ENCODE measurements around the gene MYH3. TPM values are rescaled to one million over a fixed set of nuclear protein-coding genes. Genes with fewer than 3 reads are reported as not detected.
"Not testable (repeated sequence)": the region's sequence is repeated elsewhere in the genome, so short reads cannot be mapped to it uniquely, and the experiment has no call there.

Gene MYH3
- total and polyA plus RNA-seq, 7 donors, result 0.23 to 108 (median 1.2) TPM

DNA sequence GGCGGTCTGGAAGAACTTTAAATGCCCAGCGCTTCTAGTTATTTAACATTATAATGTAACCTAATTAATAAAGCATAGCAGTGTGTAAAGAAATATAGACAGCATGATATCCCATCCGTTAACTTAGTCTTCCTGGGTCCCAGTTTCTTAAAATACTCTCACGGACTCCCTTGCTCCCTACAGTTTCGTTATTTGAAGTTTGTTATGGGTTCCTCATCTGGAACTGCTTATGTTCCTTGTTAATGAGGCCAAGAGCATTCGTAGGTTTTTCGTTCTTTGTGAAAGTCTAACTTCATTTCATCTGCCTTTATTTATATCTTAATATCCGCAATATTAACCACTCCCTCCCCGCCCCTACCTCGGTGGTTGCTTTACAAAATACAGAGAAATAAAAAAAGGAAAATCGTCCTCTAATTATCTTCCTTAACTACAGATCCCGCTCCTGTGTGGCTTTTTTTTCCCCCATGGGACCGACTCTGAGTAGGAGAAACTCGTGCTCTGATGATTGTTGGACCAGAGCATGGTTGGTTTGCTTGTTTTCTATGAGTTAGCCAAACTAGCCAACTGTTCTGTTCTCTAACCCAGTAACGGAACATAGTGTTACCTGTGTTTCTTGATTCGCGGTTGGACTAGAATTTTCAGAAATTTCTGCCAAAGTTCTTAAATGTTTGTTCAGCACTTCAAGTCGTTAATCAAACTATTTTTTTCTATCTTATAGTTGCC lies 41.1 kb upstream of the MYH3 start:
- no peak for DNase-seq
- 6 to 16% methylated on average over 18 of the region's 18 CpGs for WGBS, 2 donors
- intact Hi-C loops (cut with DNase I), result no loop called here

DNA sequence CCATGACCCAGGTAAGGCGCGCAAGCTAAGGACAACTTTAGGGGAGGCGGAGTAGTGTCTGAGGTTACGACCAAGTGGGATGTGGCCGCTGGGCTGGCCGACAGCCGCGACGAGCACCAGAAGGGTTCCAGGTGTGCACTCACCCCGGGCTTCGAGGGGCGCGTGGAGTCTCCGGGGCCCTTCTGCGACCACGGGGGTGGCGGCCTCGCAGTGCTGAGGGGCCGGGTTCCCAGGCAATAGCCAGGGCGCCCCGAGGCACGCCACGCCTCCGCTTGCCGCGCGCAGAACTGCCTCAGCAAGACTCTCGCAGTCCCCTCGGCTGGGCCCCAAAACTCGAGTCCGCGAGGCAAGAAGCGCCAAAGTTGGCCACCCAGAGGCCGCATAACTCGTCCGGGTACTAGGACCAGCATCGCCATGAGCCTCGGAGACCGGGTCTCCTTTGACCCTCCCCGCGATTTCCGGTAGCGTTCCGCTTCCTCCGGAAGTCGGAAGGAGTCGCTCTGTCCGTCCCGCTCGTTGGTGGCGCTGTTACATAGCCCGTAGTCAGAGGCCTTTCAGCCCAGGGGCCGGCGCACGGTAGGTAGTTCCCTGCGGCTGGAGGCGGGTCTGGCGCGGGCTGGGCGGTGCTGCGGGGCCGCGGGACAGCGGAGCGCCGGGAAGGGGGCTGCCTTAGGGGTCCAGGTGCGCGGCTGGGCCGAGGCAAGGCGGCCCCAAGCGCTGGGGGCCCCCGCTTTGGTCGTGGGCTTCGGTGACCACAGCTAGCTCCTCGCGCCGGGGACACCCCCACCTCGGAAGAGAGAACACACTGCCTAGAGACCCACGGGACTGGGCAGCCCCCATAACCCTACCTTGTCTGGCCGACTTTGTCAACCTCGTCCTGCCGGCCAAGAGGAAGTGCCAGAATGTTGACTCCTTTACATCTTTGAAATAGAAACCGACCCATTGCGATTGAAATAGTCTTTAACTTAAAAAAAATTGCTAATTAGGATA lies 40.3 kb upstream of the MYH3 start, which contains the start of the genes ADPRM and SCO1:
Gene ADPRM (plus strand): TSS at position 503 of the 990 bp plus-strand sequence. CDS start 7,333 bp downstream, outside the sequence.
Gene SCO1 (minus strand): TSS at position 442 of the 990 bp plus-strand sequence. CDS start 26 bp downstream, at position 416.
- H3K27me3 ChIP-seq, result no peaks in the 10 kb centered on the region
- TF ChIP-seq POLR2A (IDR thresholded peaks at IDR 0.05) (peak; percentile 81 to 85), CTCF (IDR thresholded peaks at IDR 0.05) (peak in 3 of 4 experiments; percentile 20 to 25 (median 21)), POLR2AphosphoS5 (IDR thresholded peaks at IDR 0.05) (peak; percentile 93 to 97 (median 94)), EP300 (IDR thresholded peaks at IDR 0.05) (no peak)
- intact Hi-C loops (cut with DNase I), result loop anchor here (2.0 kb wide), 1 partner anchor 31 kb away; no protein-coding TSS in a partner anchor
- H3K9me3 ChIP-seq, result no peaks in the 10 kb centered on the region
- peak within 1 kb of the TSS; percentile 71 to 97 (median 86) for H3K4me3 ChIP-seq
- peak; percentile 96 for DNase-seq
- peaks cover 0 to 34% (median 22%) of the 10 kb centered on the region in 4 donors for H3K4me1 ChIP-seq
- 0% methylated on average over 84 of the region's 84 CpGs for WGBS, 2 donors
- peaks cover 0 to 32% (median 10%) of the 10 kb centered on the region in 4 donors for H3K36me3 ChIP-seq
- peak within 1 kb of the TSS; percentile 89 to 97 (median 94) for H3K27ac ChIP-seq

More for the DNA sequence above, 41.1 kb upstream of the MYH3 start:
- peak overlapping the region; percentile 89 to 97 (median 94) for H3K27ac ChIP-seq
- no peaks in the 10 kb centered on the region for H3K9me3 ChIP-seq
- peak overlapping the region; percentile 71 to 97 (median 86) for H3K4me3 ChIP-seq
- peaks cover 0 to 34% (median 24%) of the 10 kb centered on the region in 4 donors for H3K4me1 ChIP-seq
- no peaks in the 10 kb centered on the region for H3K27me3 ChIP-seq
- peaks cover 0 to 24% (median 3%) of the 10 kb centered on the region in 4 donors for H3K36me3 ChIP-seq
- no peak for TF ChIP-seq EP300 (IDR thresholded peaks at IDR 0.05)
- no peak for TF ChIP-seq CTCF (IDR thresholded peaks at IDR 0.05)
- no peak for TF ChIP-seq POLR2A (IDR thresholded peaks at IDR 0.05)
- TF ChIP-seq POLR2AphosphoS5 (IDR thresholded peaks at IDR 0.05), result no peak

GRCh38 chr17:10695875-10696407 lies 38.8 kb upstream of the MYH3 start:
- not testable (repeated sequence) for H3K27ac ChIP-seq, DNase-seq, H3K27me3 ChIP-seq, H3K9me3 ChIP-seq, H3K4me3 ChIP-seq
- intact Hi-C loops (cut with DNase I), result loop anchor here (2.0 kb wide), 1 partner anchor 33 kb away; no protein-coding TSS in a partner anchor
- WGBS, 2 donors, result 58 to 78% methylated on average over 17 of the region's 17 CpGs
- H3K4me1 ChIP-seq, result peaks cover 0 to 34% (median 21%) of the 10 kb centered on the region in 4 donors
- H3K36me3 ChIP-seq, result peaks cover 2 to 47% (median 24%) of the 10 kb centered on the region in 4 donors

DNA sequence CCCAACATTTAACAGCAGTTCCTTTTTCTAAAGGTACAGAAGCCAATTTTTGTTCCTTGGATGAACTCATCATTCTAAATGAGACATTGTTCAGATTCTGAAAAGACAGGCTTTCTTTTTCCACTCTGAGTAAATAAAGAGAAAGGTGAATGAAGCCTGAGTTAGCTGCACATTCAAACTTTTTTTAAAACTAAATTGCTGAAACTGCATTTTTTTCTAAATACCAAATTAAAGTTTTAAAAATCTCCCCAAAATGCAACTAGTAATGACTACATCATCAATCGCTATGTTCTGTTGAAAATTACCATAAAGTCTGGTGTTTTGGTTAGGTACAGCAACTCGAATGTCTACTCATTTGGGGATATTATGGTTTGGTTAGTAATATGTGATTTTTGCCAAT lies 30.4 kb upstream of the MYH3 start:
- H3K4me1 ChIP-seq, result peaks cover 0 to 5% (median 2%) of the 10 kb centered on the region in 4 donors
- H3K4me3 ChIP-seq, result no peak overlapping the region
- no peak overlapping the region for H3K27ac ChIP-seq
- intact Hi-C loops (cut with DNase I), result no loop called here
- 88 to 91% methylated on average over 2 of the region's 2 CpGs for WGBS, 2 donors
- H3K27me3 ChIP-seq, result no peaks in the 10 kb centered on the region
- peaks cover 11 to 73% (median 35%) of the 10 kb centered on the region in 4 donors for H3K36me3 ChIP-seq
- TF ChIP-seq POLR2AphosphoS5 (IDR thresholded peaks at IDR 0.05), result no peak
- no peak for TF ChIP-seq CTCF (IDR thresholded peaks at IDR 0.05)
- TF ChIP-seq POLR2A (IDR thresholded peaks at IDR 0.05), result no peak
- no peak for TF ChIP-seq EP300 (IDR thresholded peaks at IDR 0.05)
- DNase-seq, result no peak
- H3K9me3 ChIP-seq, result no peaks in the 10 kb centered on the region

All from sigmoid colon (tissue), 7 donors.